NB4 (cell line): ENCODE data around the gene DNASE1L3.

Source experiments
- DNase-seq: peaks from one replicate; pipeline ENCODE4 v3.0.0; 2010; ENCODE audit warnings: low read depth
- H3K4me3 ChIP-seq: one replicate; pipeline ENCODE4 v1.5.1; 2011; ENCODE audit warnings: mild to moderate bottlenecking, low read depth, low read length, moderate library complexity
- CTCF ChIP-seq: IDR thresholded peaks from one replicate; pipeline ENCODE4 v1.5.1; 2012; ENCODE audit warnings: low read depth, low read length
- MAX ChIP-seq: IDR thresholded peaks from 2 replicates; pipeline ENCODE4 v1.6.1; 2011; ENCODE audit warnings: low read depth, low read length
- MYC ChIP-seq: IDR thresholded peaks from 2 replicates; pipeline ENCODE4 v1.6.1; 2011; ENCODE audit warnings: low read depth, low read length
- POLR2A ChIP-seq: IDR thresholded peaks from 2 replicates; pipeline ENCODE4 v1.6.1; 2011; ENCODE audit warnings: mild to moderate bottlenecking; ENCODE audit not compliant: insufficient read length; ENCODE audit errors: extremely low read depth

Gene DNASE1L3

DNA sequence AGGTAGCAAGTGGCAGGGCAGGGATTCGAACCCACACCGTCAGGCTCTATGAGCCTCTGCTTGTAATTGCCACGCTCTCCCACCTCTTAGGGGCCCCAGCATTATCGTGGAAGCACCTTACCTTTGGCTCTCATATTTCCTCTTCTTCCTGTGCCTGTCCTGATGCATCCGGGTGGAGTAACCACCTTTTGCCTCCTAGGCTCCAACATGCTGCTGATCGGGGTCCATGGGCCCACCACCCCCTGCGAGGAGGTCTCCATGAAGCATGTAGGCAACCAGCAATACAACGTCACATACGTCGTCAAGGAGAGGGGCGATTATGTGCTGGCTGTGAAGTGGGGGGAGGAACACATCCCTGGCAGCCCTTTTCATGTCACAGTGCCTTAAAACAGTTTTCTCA lies 40.4 kb downstream of the DNASE1L3 start:
- TF ChIP-seq MYC (no peak), MAX (no peak), POLR2A (no peak), CTCF (no peak)
- no peak overlapping the region for H3K4me3 ChIP-seq
- DNase-seq = no peak

DNA sequence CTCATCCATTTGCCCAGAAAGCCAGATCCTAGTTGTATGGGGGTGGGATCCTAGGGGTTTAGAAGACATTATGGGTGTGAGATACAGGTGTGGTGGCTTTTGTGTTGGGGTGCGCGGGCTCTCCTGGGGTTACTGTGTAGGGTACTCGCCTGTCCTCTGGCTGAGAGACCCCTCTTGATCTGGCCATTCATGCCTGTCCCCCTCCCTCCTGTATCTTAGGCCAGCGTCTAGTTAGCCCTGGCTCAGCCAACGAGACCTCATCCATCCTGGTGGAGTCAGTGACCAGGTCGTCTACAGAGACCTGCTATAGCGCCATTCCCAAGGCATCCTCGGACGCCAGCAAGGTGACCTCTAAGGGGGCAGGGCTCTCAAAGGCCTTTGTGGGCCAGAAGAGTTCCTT lies 41.4 kb downstream of the DNASE1L3 start:
- no peak overlapping the region for H3K4me3 ChIP-seq
- no peak for DNase-seq
- TF ChIP-seq POLR2A (no peak), MAX (no peak), MYC (no peak), CTCF (no peak)

- no peak for DNase-seq
- no peak overlapping the region for H3K4me3 ChIP-seq
- TF ChIP-seq CTCF = no peak
- TF ChIP-seq POLR2A = no peak
- TF ChIP-seq MYC = no peak
- no peak for TF ChIP-seq MAX
These were observed 42.3 kb downstream of the DNASE1L3 start for GRCh38 chr3:58168498-58168897.

- H3K4me3 ChIP-seq = no peak overlapping the region
- TF ChIP-seq POLR2A (no peak), MYC (no peak), MAX (peak; percentile 40; the same call in 1 of the 2 replicates), CTCF (peak; percentile 98)
These were observed 43.1 kb downstream of the DNASE1L3 start for GRCh38 chr3:58167431-58168351.

DNA sequence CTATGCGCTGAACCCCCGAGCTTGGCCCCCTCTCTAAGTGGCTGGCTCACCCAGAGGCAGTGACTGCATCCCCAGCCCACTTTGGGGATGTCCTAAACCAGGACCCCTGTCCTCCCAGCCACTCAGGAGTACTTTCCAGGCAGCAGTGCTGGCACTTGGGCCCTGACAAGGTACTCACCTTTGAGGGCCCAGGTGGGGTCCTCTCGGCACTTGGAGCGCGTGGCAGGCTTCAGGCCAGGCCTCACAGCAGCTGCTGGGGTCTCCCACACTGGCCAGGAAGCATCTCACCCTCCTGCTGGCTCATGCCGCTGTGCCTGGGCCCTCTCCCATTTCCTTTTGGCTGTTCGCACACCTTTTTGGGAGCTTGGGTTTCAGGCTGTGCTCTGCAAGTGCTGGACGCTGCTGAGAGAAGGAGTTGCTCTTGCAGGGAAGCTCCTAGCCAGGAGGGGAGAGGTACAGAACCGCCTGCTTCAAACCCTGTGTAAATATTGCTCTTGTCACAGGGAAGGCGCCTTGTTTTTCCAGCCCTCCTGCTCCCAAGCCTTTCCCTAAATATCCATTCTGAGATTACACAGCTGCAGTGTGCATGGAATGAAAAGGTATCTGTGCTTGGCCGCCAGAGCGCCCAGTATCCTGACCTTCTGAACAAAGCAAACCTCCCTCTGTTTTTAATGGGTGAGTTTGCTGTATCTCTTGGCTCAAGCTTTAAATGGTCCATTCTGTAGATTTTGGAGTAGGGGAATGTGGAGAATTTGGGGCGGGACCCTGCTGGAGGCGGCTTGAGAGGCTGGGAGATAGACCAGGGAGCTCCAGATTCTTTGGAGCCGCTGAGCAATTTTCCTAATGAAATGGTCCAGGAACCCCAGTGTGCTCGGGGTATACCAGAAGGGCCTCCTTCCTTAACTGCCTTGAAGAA lies 45.6 kb downstream of the DNASE1L3 start:
- DNase-seq = no peak
- H3K4me3 ChIP-seq = no peak overlapping the region

More at GRCh38 chr3:58167431-58168351, 43.1 kb downstream of the DNASE1L3 start:
- DNase-seq = peak; percentile 57

More for the DNA sequence above, 45.6 kb downstream of the DNASE1L3 start:
- TF ChIP-seq CTCF (no peak), POLR2A (no peak), MAX (no peak), MYC (no peak)
